HG03575 (cell line): ENCODE results near the gene SLC39A11.
"Not testable (repeated sequence)": the region's sequence is repeated elsewhere in the genome, so short reads cannot be mapped to it uniquely, and the experiment has no call there.

Experiments used
- ATAC-seq: cut with Tn5 transposase; IDR thresholded peaks from one replicate; pipeline ENCODE4 v1.9.1; 2021; ENCODE audit not compliant: unreplicated experiment, insufficient number of reproducible peaks, low FRiP score; ENCODE audit errors: extremely low read depth

SLC39A11 gene

GRCh38 chr17:72945473-72945872, 147.0 kb downstream of the SLC39A11 start:
- no peak for ATAC-seq

GRCh38 chr17:72943826-72944689, 148.4 kb downstream of the SLC39A11 start:
- no peak for ATAC-seq

GRCh38 chr17:72942579-72942978, 149.9 kb downstream of the SLC39A11 start:
- no peak for ATAC-seq

- no peak for ATAC-seq
These were observed 152.0 kb downstream of the SLC39A11 start for GRCh38 chr17:72940496-72940895.

DNA sequence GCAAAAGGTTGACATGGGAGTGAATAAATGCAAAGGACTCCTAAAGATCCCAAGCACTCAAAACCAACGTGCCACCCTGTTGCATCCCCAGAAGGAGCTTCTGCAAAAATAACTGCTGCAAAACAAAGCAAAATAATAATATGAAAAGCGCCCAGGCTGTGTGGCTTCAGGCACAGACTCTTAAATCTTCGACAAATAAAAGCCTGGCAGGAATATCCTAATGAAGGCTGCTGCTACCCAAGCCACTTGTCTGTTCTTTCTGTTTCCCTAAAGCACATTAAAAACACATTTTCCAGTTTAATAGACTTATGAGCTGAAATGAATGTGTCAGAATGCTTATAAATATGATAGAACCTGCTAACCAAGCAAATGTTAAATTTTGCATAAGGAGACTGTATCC, 154.0 kb downstream of the SLC39A11 start:
- no peak for ATAC-seq

DNA sequence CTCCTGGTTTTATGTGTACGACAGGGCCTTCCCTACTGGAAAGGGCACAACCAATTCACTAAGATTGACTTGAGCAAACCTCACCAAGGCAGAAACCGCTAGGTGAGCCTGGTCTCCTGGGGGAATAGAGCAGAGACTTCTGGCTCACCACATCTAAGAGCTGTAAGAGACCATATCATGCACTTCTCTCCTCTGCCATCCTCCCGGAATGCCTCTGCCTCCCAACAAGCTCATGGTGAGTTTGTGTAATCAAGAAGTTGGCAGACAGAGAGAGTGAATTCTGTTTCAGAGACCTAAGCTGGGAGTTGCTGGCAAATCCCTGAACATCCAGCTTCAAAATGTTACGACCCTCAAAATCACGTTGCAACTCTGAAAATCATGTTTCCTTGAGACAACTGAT, 154.8 kb downstream of the SLC39A11 start:
- ATAC-seq, result no peak

- ATAC-seq, result not testable (repeated sequence)
These were observed 155.2 kb downstream of the SLC39A11 start for GRCh38 chr17:72937254-72937653.

DNA sequence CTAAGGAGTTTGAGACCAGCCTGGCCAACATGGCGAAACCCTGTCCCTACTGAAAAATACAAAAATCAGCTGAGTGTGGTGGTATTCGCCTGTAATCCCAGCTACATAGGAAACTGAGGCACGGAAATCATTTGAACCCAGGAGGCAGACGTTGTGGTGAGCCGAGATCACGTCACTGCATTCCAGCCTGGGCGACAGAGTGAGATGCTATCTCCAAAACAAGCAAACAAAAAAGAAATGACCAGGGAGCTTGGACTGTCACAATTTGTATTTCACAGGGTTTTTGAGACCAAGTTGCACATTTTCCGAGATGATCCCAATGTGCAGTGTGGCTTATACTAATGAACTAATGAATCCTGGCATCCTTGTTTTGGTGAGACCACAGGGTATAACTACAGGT, 156.5 kb downstream of the SLC39A11 start:
- ATAC-seq, result no peak

DNA sequence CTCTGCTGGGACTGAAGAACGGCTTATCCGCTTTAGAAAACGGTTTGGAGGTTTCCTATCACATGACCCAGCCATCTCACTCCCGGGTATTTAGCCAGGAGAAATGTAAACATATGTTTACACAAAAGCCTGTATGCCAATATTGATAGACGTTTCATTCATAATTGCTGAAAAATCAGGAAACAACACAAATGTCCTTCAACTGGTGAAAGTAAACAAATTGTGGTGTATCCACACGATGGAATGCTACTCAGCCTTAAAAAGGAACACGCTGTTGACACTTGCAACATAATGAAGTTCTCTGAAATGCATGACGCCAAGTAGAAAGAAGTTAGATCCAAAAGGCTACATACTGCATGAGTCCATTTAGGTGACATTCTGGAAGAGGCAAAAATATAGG, 157.6 kb downstream of the SLC39A11 start:
- no peak for ATAC-seq

GRCh38 chr17:72931635-72932034, 160.9 kb downstream of the SLC39A11 start:
- no peak for ATAC-seq

DNA sequence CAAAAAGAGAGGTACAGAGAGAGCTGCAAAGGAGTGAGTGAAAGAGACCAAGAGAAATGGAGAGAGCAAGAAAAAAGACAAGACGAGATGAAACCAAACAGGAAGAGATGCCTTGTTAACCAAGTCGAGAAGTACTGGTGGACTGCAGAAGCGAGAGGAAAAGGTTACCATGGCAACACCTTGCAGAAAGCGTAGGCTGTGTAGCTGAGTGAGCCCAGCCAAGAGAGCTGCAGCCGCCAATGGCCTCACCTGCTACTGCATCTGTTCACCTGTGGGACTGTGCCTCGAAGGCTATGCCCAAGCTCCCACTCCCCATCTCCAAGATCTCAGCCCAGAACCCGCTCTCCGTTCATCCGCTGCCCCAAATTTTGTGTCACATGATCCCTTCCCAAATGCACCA, 161.3 kb downstream of the SLC39A11 start:
- ATAC-seq, result no peak

- ATAC-seq, result no peak
These were observed 162.5 kb downstream of the SLC39A11 start for GRCh38 chr17:72930031-72930430.

- ATAC-seq, result no peak
These were observed 163.9 kb downstream of the SLC39A11 start for GRCh38 chr17:72928454-72929136.

GRCh38 chr17:72927760-72928159, 164.7 kb downstream of the SLC39A11 start:
- no peak for ATAC-seq

DNA sequence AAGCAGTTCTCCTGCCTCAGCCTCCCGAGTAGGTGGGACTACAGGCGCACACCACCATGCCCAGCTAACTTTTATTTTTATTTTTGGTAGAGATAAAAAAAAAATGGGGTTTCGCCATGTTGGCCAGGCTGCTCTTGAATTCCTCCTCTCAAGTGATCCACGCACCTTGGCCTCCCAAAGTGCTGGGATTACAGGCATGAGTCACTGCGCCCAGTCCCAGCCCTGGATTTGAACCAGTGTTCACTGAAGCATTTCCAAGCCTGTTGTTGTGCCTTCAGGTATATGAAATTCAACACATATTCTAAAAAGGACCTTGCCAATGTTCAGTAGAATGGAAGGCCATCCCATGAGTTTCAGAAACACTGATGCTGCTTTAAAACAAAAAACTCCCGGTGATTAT, 165.3 kb downstream of the SLC39A11 start:
- ATAC-seq, result no peak

- ATAC-seq, result no peak
These were observed 166.3 kb downstream of the SLC39A11 start for GRCh38 chr17:72926171-72926570.

GRCh38 chr17:72924196-72924595, 168.3 kb downstream of the SLC39A11 start:
- ATAC-seq, result no peak

GRCh38 chr17:72922219-72922618, 170.3 kb downstream of the SLC39A11 start:
- ATAC-seq, result no peak

DNA sequence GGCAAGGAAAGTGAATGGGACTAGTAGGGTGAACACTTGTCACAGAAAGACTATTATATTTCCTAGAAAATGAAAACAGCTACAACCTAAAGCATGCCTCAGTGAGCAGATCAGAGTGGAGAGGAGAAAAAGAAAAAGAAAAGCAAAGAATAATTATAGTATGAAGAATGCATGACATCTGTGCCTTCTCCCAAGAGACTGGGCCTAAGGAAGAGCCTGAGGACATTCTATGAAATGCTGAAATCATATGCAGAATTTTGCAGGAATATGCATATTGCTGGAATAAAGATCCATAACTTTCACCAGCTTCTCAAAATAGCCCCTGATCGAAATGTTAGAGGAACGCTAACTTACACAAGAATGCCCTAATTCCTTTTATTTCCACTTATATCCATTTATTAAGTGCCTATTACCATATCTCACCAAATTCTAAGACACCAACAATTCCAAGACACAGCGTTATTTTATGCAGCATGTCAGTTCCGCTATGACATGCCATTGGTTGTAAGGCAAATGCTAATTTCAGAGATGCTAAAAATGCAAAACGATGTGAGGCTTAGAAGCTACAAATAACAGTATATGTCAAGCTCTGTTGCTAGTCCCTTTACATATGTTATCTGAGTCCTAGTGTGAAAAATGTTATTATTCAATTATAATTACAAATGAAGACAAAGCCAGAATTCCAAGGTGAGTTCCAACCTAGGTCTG, 171.0 kb downstream of the SLC39A11 start:
- no peak for ATAC-seq

DNA sequence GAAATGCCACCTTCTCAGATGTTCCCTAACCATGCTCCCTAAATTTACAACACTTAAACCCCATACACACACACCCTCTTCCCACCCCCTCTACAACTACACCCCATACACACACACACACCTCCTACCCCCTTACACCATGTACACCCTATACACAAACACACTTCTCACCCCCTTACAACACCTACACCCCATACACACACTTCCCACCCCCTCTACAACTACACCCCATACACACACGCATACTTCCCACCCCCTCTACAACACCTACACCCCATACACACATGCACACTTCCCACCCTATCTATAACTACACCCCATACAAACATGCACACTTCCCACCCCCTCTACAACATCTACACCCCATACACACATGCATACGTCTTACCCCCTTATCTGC, 172.0 kb downstream of the SLC39A11 start:
- ATAC-seq, result no peak
